GM18867 (cell line): ENCODE data around the gene TWF2.

Experiments
- ATAC-seq: cut with Tn5 transposase; IDR thresholded peaks from one replicate; pipeline ENCODE4 v1.9.1; 2021; ENCODE audit warnings: mild to moderate bottlenecking, moderate library complexity; ENCODE audit not compliant: unreplicated experiment

The TWF2 gene

DNA sequence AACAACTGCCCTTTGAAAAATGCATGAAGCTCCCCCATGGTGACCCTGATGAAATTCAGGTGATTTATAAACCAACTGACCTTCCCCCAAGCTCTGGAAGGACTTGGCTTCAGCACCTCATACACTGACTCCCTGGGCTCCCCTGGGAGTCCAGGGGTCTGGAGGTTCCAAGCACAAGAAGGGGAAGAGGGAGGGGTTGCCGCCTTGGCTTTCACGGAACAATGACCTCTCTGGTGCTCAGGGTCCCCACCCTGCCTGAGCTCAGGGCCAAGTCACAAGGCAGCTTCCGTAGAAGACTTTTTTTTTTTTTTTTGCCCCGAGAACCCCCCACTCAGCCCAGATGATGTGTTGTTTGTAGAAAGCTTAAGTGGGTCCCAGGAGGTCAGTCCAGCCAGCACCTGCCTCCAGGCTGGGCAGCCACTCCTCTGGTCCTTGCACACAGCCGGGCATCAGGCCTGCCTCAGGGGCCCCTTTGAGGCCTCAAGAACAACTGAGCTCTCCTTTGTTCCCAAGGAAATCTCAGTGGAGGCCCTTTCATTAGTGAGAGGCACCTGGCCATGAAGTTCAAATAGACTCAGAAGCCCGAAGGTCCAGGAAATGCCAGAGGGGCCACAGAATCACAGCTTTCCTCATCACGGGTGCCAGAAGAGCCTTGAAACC is 55.0 kb downstream of the TWF2 start:
- no peak for ATAC-seq

DNA sequence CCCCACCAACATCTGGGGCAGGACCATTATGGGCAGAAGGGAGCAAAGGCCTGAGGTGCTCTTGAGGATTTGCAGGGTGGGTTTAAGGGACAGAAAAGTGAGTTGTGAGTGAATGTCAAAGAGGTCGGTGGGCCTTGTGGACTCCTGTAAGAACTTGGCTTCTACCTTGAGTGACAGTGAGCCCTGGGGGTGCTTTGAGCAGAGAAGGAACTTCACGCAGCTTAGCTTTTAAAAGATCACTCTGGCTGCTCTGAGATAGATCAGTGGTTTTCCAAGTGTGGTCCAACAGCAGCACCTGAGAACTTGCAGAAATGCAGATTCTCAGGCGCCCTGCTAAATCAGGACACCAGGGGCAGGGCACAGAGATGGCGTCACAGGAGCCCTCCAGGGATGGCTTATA is 56.3 kb downstream of the TWF2 start:
- ATAC-seq, result no peak

DNA sequence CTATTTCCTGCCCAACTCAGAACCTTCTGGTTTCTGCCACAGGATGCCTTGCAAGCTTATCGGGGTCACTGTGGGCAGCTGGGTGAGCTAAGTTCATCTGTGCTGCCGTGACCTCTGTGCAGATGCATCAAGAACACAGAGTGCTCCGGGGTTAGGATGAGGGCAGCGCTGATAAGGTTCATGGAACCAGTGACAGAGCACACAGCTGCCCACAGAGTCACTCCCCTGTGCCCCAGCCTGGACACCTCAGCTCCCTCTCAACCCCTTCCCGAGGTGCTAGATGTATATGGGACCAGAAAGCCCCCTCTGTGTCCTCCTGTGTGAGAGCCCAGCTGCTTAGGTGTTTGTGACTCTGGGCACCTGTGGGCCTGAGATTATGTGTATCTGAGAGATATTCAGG is 56.8 kb downstream of the TWF2 start:
- no peak for ATAC-seq

GRCh38 chr3:52181543-52181942 is 57.4 kb downstream of the TWF2 start:
- no peak for ATAC-seq
